ENCODE results near the gene PTPRD. TPM values are rescaled to one million over a fixed set of nuclear protein-coding genes. Genes with fewer than 3 reads are reported as not detected.

Gene PTPRD
- total RNA-seq, 1 experiment from 2014 or later: not detected

DNA sequence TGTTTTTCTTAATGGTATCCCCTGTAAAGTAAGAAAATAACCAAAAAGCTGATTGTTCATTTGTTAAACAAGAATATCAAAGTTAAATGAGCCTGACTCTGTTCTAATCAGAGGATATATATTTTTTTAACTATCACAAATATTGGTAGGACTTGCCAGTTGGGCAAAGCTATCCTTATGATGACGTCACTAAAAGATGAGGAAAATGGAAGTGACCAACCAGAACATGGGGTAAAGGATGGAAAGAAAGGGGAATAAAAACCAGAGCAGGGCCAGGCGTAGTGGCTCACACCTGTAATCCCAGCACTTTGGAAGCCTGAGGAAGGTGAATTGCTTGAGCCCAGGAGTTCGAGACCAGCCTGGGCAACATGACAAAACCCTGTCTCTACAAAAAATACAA lies 2001.6 kb downstream of the PTPRD start:
- DNase-seq (ENCODE audit: low spot score): no peak
- H3K27ac ChIP-seq (ENCODE audit: low read depth, low read length, poor library complexity, severe bottlenecking): no peak overlapping the region

DNA sequence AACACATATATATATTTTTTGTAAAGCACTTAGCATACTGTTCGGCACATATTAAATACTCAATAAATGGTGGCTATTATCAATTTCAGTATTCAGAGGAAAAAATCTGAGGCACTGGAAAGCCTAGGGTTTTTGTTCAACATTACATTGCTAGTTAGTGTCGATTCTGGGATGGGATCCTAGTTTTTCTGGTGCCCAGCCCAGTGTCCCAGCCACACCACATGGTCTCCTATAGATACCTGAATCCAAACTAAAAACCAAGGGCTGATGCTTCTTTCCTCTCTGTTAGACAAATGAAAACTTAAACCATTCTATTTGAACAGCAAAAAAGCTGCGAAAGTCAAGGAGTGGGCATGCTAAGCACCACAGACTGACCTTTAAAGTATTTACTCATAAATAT lies 2002.5 kb downstream of the PTPRD start:
- TF ChIP-seq, protein P1, sequence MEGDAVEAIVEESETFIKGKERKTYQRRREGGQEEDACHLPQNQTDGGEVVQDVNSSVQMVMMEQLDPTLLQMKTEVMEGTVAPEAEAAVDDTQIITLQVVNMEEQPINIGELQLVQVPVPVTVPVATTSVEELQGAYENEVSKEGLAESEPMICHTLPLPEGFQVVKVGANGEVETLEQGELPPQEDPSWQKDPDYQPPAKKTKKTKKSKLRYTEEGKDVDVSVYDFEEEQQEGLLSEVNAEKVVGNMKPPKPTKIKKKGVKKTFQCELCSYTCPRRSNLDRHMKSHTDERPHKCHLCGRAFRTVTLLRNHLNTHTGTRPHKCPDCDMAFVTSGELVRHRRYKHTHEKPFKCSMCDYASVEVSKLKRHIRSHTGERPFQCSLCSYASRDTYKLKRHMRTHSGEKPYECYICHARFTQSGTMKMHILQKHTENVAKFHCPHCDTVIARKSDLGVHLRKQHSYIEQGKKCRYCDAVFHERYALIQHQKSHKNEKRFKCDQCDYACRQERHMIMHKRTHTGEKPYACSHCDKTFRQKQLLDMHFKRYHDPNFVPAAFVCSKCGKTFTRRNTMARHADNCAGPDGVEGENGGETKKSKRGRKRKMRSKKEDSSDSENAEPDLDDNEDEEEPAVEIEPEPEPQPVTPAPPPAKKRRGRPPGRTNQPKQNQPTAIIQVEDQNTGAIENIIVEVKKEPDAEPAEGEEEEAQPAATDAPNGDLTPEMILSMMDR (conservative IDR thresholded peaks at IDR 0.05; ENCODE audit: low read depth, low read length): no peak
- TF ChIP-seq EZH2 (IDR thresholded peaks at IDR 0.05; ENCODE audit: borderline replicate concordance, low read depth, low read length, poor library complexity, severe bottlenecking): no peak
- no peak for DNase-seq (ENCODE audit: low spot score)
- no peak overlapping the region for H3K4me3 ChIP-seq (ENCODE audit: low read depth, low read length, poor library complexity, severe bottlenecking)
- no peaks in the 10 kb centered on the region for H3K4me1 ChIP-seq (ENCODE audit: insufficient read depth, low read length, poor library complexity, severe bottlenecking)
- intact Hi-C loops (cut with micrococcal nuclease; ENCODE audit: unreplicated experiment): no loop called here
- ChIA-PET CTCF (no interaction called here), POLR2A (ENCODE audit: low non-redundant PET) (no interaction called here)
- H3K27me3 ChIP-seq (replicated peaks; ENCODE audit: insufficient read depth, low read depth, low read length, poor library complexity): peaks cover 11% of the 10 kb centered on the region
- no peak overlapping the region for H3K27ac ChIP-seq (ENCODE audit: low read depth, low read length, poor library complexity, severe bottlenecking)
- no peaks in the 10 kb centered on the region for H3K9me3 ChIP-seq (ENCODE audit: low read depth, low read length, poor library complexity, severe bottlenecking)
- BruUV-seq (replicated peaks): no TSS peak
- no peaks in the 10 kb centered on the region for H3K36me3 ChIP-seq (ENCODE audit: insufficient read depth, low read length, poor library complexity, severe bottlenecking)

More for the DNA sequence above, 2001.6 kb downstream of the PTPRD start:
- ChIA-PET CTCF (no interaction called here), POLR2A (ENCODE audit: low non-redundant PET) (no interaction called here)
- BruUV-seq (replicated peaks): no TSS peak
- H3K4me1 ChIP-seq (ENCODE audit: insufficient read depth, low read length, poor library complexity, severe bottlenecking): no peaks in the 10 kb centered on the region
- no peak overlapping the region for H3K4me3 ChIP-seq (ENCODE audit: low read depth, low read length, poor library complexity, severe bottlenecking)
- TF ChIP-seq, protein P1 (conservative IDR thresholded peaks at IDR 0.05; ENCODE audit: low read depth, low read length): no peak
- TF ChIP-seq EZH2 (IDR thresholded peaks at IDR 0.05; ENCODE audit: borderline replicate concordance, low read depth, low read length, poor library complexity, severe bottlenecking): no peak
- H3K9me3 ChIP-seq (ENCODE audit: low read depth, low read length, poor library complexity, severe bottlenecking): no peaks in the 10 kb centered on the region
- peaks cover 20% of the 10 kb centered on the region for H3K27me3 ChIP-seq (replicated peaks; ENCODE audit: insufficient read depth, low read depth, low read length, poor library complexity)
- no peaks in the 10 kb centered on the region for H3K36me3 ChIP-seq (ENCODE audit: insufficient read depth, low read length, poor library complexity, severe bottlenecking)
- intact Hi-C loops (cut with micrococcal nuclease; ENCODE audit: unreplicated experiment): no loop called here

DNA sequence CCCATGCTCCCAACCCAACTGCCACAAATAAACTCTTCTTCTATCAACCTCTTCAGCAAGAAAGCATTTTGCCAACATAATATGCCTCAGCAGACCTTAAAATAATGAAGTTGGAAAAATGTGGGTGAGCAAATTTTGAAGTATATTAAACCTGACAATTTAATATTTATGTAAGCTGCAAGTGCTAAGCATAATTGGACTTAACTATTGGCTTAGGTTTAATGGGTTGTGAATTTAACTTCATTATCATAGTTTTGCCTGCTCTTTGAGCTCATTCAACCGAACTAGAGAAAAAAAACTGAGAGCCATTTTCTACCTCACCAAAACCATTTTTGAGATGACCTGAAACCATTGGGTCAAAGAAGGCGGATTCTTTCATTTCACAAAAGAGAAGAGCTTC lies 2007.7 kb downstream of the PTPRD start:
- peaks cover 3% of the 10 kb centered on the region for H3K27me3 ChIP-seq (replicated peaks; ENCODE audit: insufficient read depth, low read depth, low read length, poor library complexity)
- ChIA-PET CTCF (no interaction called here), POLR2A (ENCODE audit: low non-redundant PET) (no interaction called here)
- no peak for DNase-seq (ENCODE audit: low spot score)
- no peaks in the 10 kb centered on the region for H3K4me1 ChIP-seq (ENCODE audit: insufficient read depth, low read length, poor library complexity, severe bottlenecking)
- H3K4me3 ChIP-seq (ENCODE audit: low read depth, low read length, poor library complexity, severe bottlenecking): no peak overlapping the region
- TF ChIP-seq, protein P1 (conservative IDR thresholded peaks at IDR 0.05; ENCODE audit: low read depth, low read length): no peak
- no peak for TF ChIP-seq EZH2 (IDR thresholded peaks at IDR 0.05; ENCODE audit: borderline replicate concordance, low read depth, low read length, poor library complexity, severe bottlenecking)
- H3K9me3 ChIP-seq (ENCODE audit: low read depth, low read length, poor library complexity, severe bottlenecking): no peaks in the 10 kb centered on the region
- no peak overlapping the region for H3K27ac ChIP-seq (ENCODE audit: low read depth, low read length, poor library complexity, severe bottlenecking)
- H3K36me3 ChIP-seq (ENCODE audit: insufficient read depth, low read length, poor library complexity, severe bottlenecking): no peaks in the 10 kb centered on the region
- BruUV-seq (replicated peaks): no TSS peak
- intact Hi-C loops (cut with micrococcal nuclease; ENCODE audit: unreplicated experiment): no loop called here
